Vagina (tissue), 2 donors: ENCODE results near the gene ABHD2.

Experiments used
- POLR2A ChIP-seq, 2 donors: fragments of 450-650 bp; IDR thresholded peaks; one replicate each; pipeline ENCODE4 v1.6.1; 2017; ENCODE audit warnings: antibody characterized with exemption in 2 of 2, mild to moderate bottlenecking in 2 of 2, moderate library complexity in 2 of 2
- POLR2AphosphoS5 ChIP-seq, 2 donors: sonication (generic); formaldehyde crosslinking; IDR thresholded peaks; one replicate each; pipeline ENCODE4 v1.9.0; 2017; ENCODE audit warnings: antibody characterized with exemption in 2 of 2, mild to moderate bottlenecking in 2 of 2, low read depth in 1 of 2; ENCODE audit not compliant: insufficient read depth in 1 of 2
- TF ChIP-seq, protein P1 (sequence below), 3 experiments: fragments of 450-650 bp in 2 of 3; fragments of 200-600 bp in 1 of 3; sonication (generic) in 1 of 3; IDR thresholded peaks; one replicate each; pipeline ENCODE4 v1.5.1; 2017 to 2019; ENCODE audit warnings: antibody characterized with exemption in 3 of 3, mild to moderate bottlenecking in 2 of 3, moderate library complexity in 2 of 3

DNA sequence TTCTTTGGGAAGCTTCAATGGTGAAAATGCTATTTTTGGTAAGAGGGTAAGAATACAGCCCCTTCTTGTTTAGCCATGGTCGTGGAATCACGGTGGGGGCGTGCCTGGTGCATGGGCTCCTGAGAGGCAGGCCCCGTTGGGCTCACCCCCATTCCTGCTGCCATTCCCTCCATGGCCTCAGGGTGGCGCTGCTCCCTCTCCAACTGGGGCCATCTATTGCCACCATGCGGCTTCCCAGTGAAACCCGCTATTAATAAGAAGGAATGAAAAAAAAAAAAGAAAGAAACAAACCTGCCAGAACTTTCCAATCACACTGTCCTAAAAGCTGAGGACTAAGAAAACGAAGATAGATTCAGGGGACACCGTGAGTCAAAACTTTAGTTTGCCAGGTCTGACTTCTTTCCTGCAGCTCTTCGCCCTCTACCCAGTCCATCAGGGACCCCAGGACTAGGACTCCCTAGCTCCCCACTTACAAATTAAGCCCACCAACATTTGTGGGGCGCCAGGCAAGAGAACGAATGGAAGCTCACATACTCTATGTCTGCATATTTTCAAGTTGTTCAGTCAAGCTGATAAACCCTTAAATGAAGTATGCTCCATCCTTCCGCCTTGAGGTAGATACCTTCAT lies 30.6 kb upstream of the ABHD2 start:
- TF ChIP-seq POLR2A (IDR thresholded peaks at IDR 0.05) (no peak), POLR2AphosphoS5 (IDR thresholded peaks at IDR 0.05; ENCODE audit: insufficient read depth in 1 of 2, low read depth in 1 of 2) (peak; percentile 19 to 43)
- TF ChIP-seq, protein P1, sequence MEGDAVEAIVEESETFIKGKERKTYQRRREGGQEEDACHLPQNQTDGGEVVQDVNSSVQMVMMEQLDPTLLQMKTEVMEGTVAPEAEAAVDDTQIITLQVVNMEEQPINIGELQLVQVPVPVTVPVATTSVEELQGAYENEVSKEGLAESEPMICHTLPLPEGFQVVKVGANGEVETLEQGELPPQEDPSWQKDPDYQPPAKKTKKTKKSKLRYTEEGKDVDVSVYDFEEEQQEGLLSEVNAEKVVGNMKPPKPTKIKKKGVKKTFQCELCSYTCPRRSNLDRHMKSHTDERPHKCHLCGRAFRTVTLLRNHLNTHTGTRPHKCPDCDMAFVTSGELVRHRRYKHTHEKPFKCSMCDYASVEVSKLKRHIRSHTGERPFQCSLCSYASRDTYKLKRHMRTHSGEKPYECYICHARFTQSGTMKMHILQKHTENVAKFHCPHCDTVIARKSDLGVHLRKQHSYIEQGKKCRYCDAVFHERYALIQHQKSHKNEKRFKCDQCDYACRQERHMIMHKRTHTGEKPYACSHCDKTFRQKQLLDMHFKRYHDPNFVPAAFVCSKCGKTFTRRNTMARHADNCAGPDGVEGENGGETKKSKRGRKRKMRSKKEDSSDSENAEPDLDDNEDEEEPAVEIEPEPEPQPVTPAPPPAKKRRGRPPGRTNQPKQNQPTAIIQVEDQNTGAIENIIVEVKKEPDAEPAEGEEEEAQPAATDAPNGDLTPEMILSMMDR (IDR thresholded peaks at IDR 0.05): peak; percentile 93 to 99 (median 93)
